A673 (cell line): ENCODE data around the gene ULBP3. TPM values are rescaled to one million over a fixed set of nuclear protein-coding genes. Genes with fewer than 3 reads are reported as not detected.

Experiments
- BruUV-seq: library from RNA; stranded (reverse); fragments of 400-500 nt; replicated peaks from 2 replicates; lab custom pipeline; 2021; lab: Mats Ljungman, UMichigan
- CTCF ChIA-PET: fragments of 300-600 bp; sonication (Branson Sonifier 250); formaldehyde crosslinking; loops from one replicate; lab custom pipeline; 2022; ENCODE audit warnings: antibody characterized with exemption; lab: Charles Lee
- POLR2A ChIA-PET: fragments of 300-600 bp; sonication (Branson Sonifier 250); formaldehyde crosslinking; loops from one replicate; lab custom pipeline; 2022; ENCODE audit warnings: antibody characterized with exemption; ENCODE audit not compliant: low non-redundant PET; lab: Charles Lee
- DNase-seq: peaks from one replicate; pipeline ENCODE4 v3.0.0-alpha.2; 2015; ENCODE audit warnings: low spot score
- H3K27ac ChIP-seq: fragments of 200-600 bp; sonication (generic); 2 replicates; pipeline ENCODE4 v1.5.1; 2016; ENCODE audit warnings: mixed run types, low read depth, mild to moderate bottlenecking, mixed read lengths, antibody characterized with exemption, low read length; ENCODE audit not compliant: poor library complexity, severe bottlenecking
- H3K27me3 ChIP-seq: fragments of 200-600 bp; sonication (generic); replicated peaks from 2 replicates; pipeline ENCODE4 v1.6.1; 2017; ENCODE audit warnings: mixed run types, low read depth, mild to moderate bottlenecking, mixed read lengths, antibody characterized with exemption, low read length; ENCODE audit not compliant: insufficient read depth, poor library complexity
- H3K36me3 ChIP-seq: fragments of 200-600 bp; sonication (generic); 2 replicates; pipeline ENCODE4 v1.6.1; 2016; ENCODE audit warnings: mixed run types, mild to moderate bottlenecking, mixed read lengths, antibody characterized with exemption, low read length; ENCODE audit not compliant: insufficient read depth, poor library complexity, severe bottlenecking
- H3K4me1 ChIP-seq: fragments of 200-600 bp; sonication (generic); 2 replicates; pipeline ENCODE4 v1.6.1; 2017; ENCODE audit warnings: mixed run types, mild to moderate bottlenecking, mixed read lengths, antibody characterized with exemption, low read length; ENCODE audit not compliant: insufficient read depth, poor library complexity, severe bottlenecking
- H3K4me3 ChIP-seq: fragments of 200-600 bp; sonication (generic); 2 replicates; pipeline ENCODE4 v1.5.1; 2016; ENCODE audit warnings: low read depth, mixed run types, mild to moderate bottlenecking, mixed read lengths, low read length; ENCODE audit not compliant: poor library complexity, severe bottlenecking
- H3K9me3 ChIP-seq: fragments of 200-600 bp; sonication (generic); 2 replicates; pipeline ENCODE4 v1.6.1; 2016; ENCODE audit warnings: mixed run types, low read depth, mild to moderate bottlenecking, mixed read lengths, antibody characterized with exemption, low read length; ENCODE audit not compliant: poor library complexity, severe bottlenecking
- EZH2 ChIP-seq: fragments of 200-600 bp; sonication (generic); IDR thresholded peaks from 2 replicates; pipeline ENCODE4 v1.6.1; 2017; ENCODE audit warnings: borderline replicate concordance, low read depth, mild to moderate bottlenecking, mixed read lengths, antibody characterized with exemption, low read length; ENCODE audit not compliant: poor library complexity, severe bottlenecking
- intact Hi-C: fragments of 100-400 bp; cut with micrococcal nuclease; formaldehyde crosslinking; loops from one replicate; pipeline ENCODE4 v1.10.0; 2022; ENCODE audit not compliant: unreplicated experiment
- total RNA-seq: library from RNA; stranded (reverse); gene quantifications from 2 replicates; pipeline ENCODE4 v1.2.3, GENCODE V29; 2021
- TF ChIP-seq, protein P1 (sequence below): fragments of 300-800, 200-600 bp; sonication (generic); conservative IDR thresholded peaks from 2 replicates; pipeline ENCODE4 v1.5.1; 2017; ENCODE audit warnings: low read depth, mild to moderate bottlenecking, antibody characterized with exemption, low read length, moderate library complexity, mixed read lengths

The ULBP3 gene
- total RNA-seq, 1 experiment from 2014 or later = 1.6 TPM

- H3K36me3 ChIP-seq = no peaks in the 10 kb centered on the region
- no peak overlapping the region for H3K27ac ChIP-seq
- peaks cover 5% of the 10 kb centered on the region for H3K4me1 ChIP-seq
- ChIA-PET POLR2A (no interaction called here), CTCF (no interaction called here)
- H3K4me3 ChIP-seq = no peak overlapping the region
- H3K27me3 ChIP-seq = no peaks in the 10 kb centered on the region
- intact Hi-C loops = no loop called here
- TF ChIP-seq EZH2 = no peak
- TF ChIP-seq, protein P1, sequence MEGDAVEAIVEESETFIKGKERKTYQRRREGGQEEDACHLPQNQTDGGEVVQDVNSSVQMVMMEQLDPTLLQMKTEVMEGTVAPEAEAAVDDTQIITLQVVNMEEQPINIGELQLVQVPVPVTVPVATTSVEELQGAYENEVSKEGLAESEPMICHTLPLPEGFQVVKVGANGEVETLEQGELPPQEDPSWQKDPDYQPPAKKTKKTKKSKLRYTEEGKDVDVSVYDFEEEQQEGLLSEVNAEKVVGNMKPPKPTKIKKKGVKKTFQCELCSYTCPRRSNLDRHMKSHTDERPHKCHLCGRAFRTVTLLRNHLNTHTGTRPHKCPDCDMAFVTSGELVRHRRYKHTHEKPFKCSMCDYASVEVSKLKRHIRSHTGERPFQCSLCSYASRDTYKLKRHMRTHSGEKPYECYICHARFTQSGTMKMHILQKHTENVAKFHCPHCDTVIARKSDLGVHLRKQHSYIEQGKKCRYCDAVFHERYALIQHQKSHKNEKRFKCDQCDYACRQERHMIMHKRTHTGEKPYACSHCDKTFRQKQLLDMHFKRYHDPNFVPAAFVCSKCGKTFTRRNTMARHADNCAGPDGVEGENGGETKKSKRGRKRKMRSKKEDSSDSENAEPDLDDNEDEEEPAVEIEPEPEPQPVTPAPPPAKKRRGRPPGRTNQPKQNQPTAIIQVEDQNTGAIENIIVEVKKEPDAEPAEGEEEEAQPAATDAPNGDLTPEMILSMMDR = no peak
- H3K9me3 ChIP-seq = no peaks in the 10 kb centered on the region
- no peak for DNase-seq
- no TSS peak for BruUV-seq
These were observed 18.4 kb upstream of the ULBP3 start for GRCh38 chr6:150087336-150087735.

DNA sequence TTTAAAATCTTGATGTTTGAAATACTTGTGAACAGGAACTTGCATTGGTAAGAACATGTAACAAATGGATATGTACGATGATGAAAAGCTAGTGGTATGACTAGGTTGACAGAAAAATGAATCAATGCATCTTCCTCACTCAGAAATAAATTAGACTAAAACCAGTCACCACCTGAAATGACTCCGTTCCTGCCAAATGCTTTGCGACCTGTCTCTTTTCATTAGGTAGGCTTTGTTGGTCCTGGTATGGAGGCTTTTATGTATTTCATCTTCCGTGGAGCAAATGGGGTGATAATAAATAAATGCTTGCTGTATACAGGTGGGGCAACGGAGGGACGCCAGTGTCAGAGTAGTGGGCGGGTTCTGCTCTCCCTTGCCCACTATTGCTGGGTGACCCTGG is 17.1 kb upstream of the ULBP3 start:
- H3K27ac ChIP-seq = no peak overlapping the region
- no peak overlapping the region for H3K4me3 ChIP-seq
- POLR2A ChIA-PET = no interaction called here
- intact Hi-C loops = no loop called here
- no peaks in the 10 kb centered on the region for H3K27me3 ChIP-seq
- BruUV-seq = no TSS peak
- no peaks in the 10 kb centered on the region for H3K9me3 ChIP-seq
- no peak for TF ChIP-seq EZH2
- TF ChIP-seq, protein P1 = no peak
- CTCF ChIA-PET = no interaction called here
- no peaks in the 10 kb centered on the region for H3K36me3 ChIP-seq
- H3K4me1 ChIP-seq = no peaks in the 10 kb centered on the region
- no peak for DNase-seq

- ChIA-PET POLR2A (no interaction called here), CTCF (no interaction called here)
- no TSS peak for BruUV-seq
- no peaks in the 10 kb centered on the region for H3K36me3 ChIP-seq
- H3K4me1 ChIP-seq = no peaks in the 10 kb centered on the region
- no peak overlapping the region for H3K4me3 ChIP-seq
- H3K27ac ChIP-seq = no peak overlapping the region
- DNase-seq = no peak
- no peaks in the 10 kb centered on the region for H3K27me3 ChIP-seq
- TF ChIP-seq, protein P1 = no peak
- no peak for TF ChIP-seq EZH2
- no peaks in the 10 kb centered on the region for H3K9me3 ChIP-seq
- intact Hi-C loops = no loop called here
These were observed 15.5 kb upstream of the ULBP3 start for GRCh38 chr6:150084426-150084825.
